ENCODE data around the gene RANBP10. TPM values are rescaled to one million over a fixed set of nuclear protein-coding genes. Genes with fewer than 3 reads are reported as not detected.
A peak's percentile ranks its signal among the peaks of the same experiment; 100 is the strongest.

Gene RANBP10
- total and polyA plus RNA-seq, 2 of the 13 experiments (the other 11 are each of a cell fraction or from before 2014, with no cell fraction given), result 9.2 to 22.7 TPM

- no peak for TF ChIP-seq ZEB1 (IDR thresholded peaks at IDR 0.05; ENCODE audit: insufficient replicate concordance, low read depth)
- TF ChIP-seq MTA3 (CRISPR knock-in tag; IDR thresholded peaks at IDR 0.05), result no peak
- no peak for TF ChIP-seq NR2C2 (CRISPR knock-in tag; IDR thresholded peaks at IDR 0.05; ENCODE audit: borderline replicate concordance)
- no peak; the same call in 1 of the 2 replicates for TF ChIP-seq TP53 (CRISPR knock-in tag; conservative IDR thresholded peaks at IDR 0.05)
- TF ChIP-seq PLRG1 (conservative IDR thresholded peaks at IDR 0.05), result no peak
- TF ChIP-seq SSRP1 (CRISPR knock-in tag; IDR thresholded peaks at IDR 0.05), result no peak
- peak; percentile 81 for TF ChIP-seq XRCC5 (optimal IDR thresholded peaks at IDR 0.05; ENCODE audit: low read length)
- TF ChIP-seq RAD51 (IDR thresholded peaks at IDR 0.05; ENCODE audit: borderline replicate concordance), result no peak
- TF ChIP-seq ZNF276 (CRISPR knock-in tag; IDR thresholded peaks at IDR 0.05; ENCODE audit: low read depth), result no peak; the same call in 1 of the 2 replicates
- no peak for TF ChIP-seq ZIK1 (CRISPR knock-in tag; IDR thresholded peaks at IDR 0.05; ENCODE audit: borderline replicate concordance, low read depth)
- TF ChIP-seq DR1 (CRISPR knock-in tag; IDR thresholded peaks at IDR 0.05), result no peak
- TF ChIP-seq ZNF281 (CRISPR knock-in tag; IDR thresholded peaks at IDR 0.05; ENCODE audit: borderline replicate concordance), result peak; percentile 24; the same call in 1 of the 2 replicates
- no peak for TF ChIP-seq RFX5 (IDR thresholded peaks at IDR 0.05; ENCODE audit: low read depth, low read length)
- TF ChIP-seq FOXC1 (CRISPR knock-in tag; IDR thresholded peaks at IDR 0.05; ENCODE audit: borderline replicate concordance), result peak; percentile 41; the same call in 1 of the 2 replicates
- no peak for TF ChIP-seq ZNF280D (CRISPR knock-in tag; IDR thresholded peaks at IDR 0.05)
- peak; percentile 26; the same call in 1 of the 2 replicates for TF ChIP-seq TARDBP (CRISPR knock-in tag; IDR thresholded peaks at IDR 0.05)
- TF ChIP-seq ZNF333 (CRISPR knock-in tag; IDR thresholded peaks at IDR 0.05; ENCODE audit: borderline replicate concordance), result peak; percentile 90
- no peak; the same call in 1 of the 2 replicates for TF ChIP-seq RNF2 (conservative IDR thresholded peaks at IDR 0.05; ENCODE audit: low read depth)
- TF ChIP-seq ZC3H13 (CRISPR knock-in tag; IDR thresholded peaks at IDR 0.05), result peak; percentile 80
- TF ChIP-seq TEAD3 (CRISPR knock-in tag; optimal IDR thresholded peaks at IDR 0.05; ENCODE audit: borderline replicate concordance), result peak; percentile 37
- no peak for TF ChIP-seq NFYB (CRISPR knock-in tag; IDR thresholded peaks at IDR 0.05)
Measured at GRCh38 chr16:67842509-67843342, 36.4 kb upstream of the RANBP10 start (continued).

Measured in HepG2 (cell line).